ENCODE data around the gene VPS33B.

DNA sequence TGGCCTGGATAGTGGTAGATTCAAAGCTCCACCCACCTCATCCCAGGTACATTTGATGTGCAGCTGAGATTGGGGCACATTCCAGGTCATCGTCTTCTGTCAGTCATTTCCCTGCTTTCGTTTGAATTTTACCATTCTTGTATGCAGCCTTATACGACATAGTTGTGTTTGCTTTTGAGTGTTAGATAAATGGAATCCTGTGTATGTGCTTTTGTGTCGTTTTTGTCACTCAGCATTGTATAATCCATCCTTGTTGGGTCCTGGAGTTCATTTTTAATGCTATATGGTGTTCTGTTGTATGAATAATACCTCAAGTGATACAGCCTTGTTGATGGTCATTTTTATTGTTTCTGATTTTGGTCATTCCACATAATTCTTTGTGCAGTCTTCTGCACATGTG is 60.4 kb downstream of the VPS33B start:
- TF ChIP-seq, protein P1, sequence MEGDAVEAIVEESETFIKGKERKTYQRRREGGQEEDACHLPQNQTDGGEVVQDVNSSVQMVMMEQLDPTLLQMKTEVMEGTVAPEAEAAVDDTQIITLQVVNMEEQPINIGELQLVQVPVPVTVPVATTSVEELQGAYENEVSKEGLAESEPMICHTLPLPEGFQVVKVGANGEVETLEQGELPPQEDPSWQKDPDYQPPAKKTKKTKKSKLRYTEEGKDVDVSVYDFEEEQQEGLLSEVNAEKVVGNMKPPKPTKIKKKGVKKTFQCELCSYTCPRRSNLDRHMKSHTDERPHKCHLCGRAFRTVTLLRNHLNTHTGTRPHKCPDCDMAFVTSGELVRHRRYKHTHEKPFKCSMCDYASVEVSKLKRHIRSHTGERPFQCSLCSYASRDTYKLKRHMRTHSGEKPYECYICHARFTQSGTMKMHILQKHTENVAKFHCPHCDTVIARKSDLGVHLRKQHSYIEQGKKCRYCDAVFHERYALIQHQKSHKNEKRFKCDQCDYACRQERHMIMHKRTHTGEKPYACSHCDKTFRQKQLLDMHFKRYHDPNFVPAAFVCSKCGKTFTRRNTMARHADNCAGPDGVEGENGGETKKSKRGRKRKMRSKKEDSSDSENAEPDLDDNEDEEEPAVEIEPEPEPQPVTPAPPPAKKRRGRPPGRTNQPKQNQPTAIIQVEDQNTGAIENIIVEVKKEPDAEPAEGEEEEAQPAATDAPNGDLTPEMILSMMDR (IDR thresholded peaks at IDR 0.05), result no peak
- no peak for TF ChIP-seq POLR2A (IDR thresholded peaks at IDR 0.05)

Measured in thyroid gland (tissue), 4 donors.